ENCODE measurements around the gene ABCD1. TPM values are rescaled to one million over a fixed set of nuclear protein-coding genes. Genes with fewer than 3 reads are reported as not detected.

The ABCD1 gene
- total and polyA plus RNA-seq, 4 donors: 4.0 to 10.8 (median 7.6) TPM

- Histone ChIP-seq H3K9ac (ENCODE audit: low read depth in 1 of 2, low read length in 2 of 2) (no peak overlapping the region), H3K27ac (ENCODE audit: low read depth in 1 of 2, low read length in 2 of 2) (no peak overlapping the region), H3K36me3 (ENCODE audit: control insufficient read depth in 4 of 4, insufficient read depth in 3 of 4, low read depth in 1 of 4, low read length in 3 of 4) (no peaks in the 10 kb centered on the region), H3K4me1 (ENCODE audit: control insufficient read depth in 4 of 4, insufficient read depth in 4 of 4, low read length in 3 of 4) (peaks cover 0 to 7% (median 0%) of the 10 kb centered on the region in 4 donors), H3K4me3 (ENCODE audit: low read depth in 1 of 3, low read length in 3 of 3) (no peak overlapping the region), H3K27me3 (ENCODE audit: control insufficient read depth in 4 of 4, insufficient read depth in 4 of 4, low read length in 3 of 4) (no peaks in the 10 kb centered on the region), H3K9me3 (ENCODE audit: control insufficient read depth in 4 of 4, low read length in 3 of 4) (no peaks in the 10 kb centered on the region)
- DNase-seq (ENCODE audit: low spot score): no peak
- 84% methylated on average over 56 of the region's 56 CpGs for WGBS
- TF ChIP-seq FOXA2 (IDR thresholded peaks at IDR 0.05) (no peak), JUND (IDR thresholded peaks at IDR 0.05) (no peak), TAF1 (conservative IDR thresholded peaks at IDR 0.05) (no peak), FOXA1 (IDR thresholded peaks at IDR 0.05) (no peak), MAX (IDR thresholded peaks at IDR 0.05) (no peak), HNF4A (conservative IDR thresholded peaks at IDR 0.05) (no peak), ZBTB33 (IDR thresholded peaks at IDR 0.05) (no peak), REST (IDR thresholded peaks at IDR 0.05) (no peak), SP1 (IDR thresholded peaks at IDR 0.05) (no peak), YY1 (IDR thresholded peaks at IDR 0.05) (no peak), EGR1 (IDR thresholded peaks at IDR 0.05; ENCODE audit: low read depth in 2 of 2) (no peak), RXRA (IDR thresholded peaks at IDR 0.05) (no peak), ATF3 (IDR thresholded peaks at IDR 0.05) (no peak), HNF4G (IDR thresholded peaks at IDR 0.05) (no peak), CTCF (IDR thresholded peaks at IDR 0.05; ENCODE audit: low read depth, low read length, missing input control) (no peak), NR2F2 (IDR thresholded peaks at IDR 0.05) (no peak), RAD21 (IDR thresholded peaks at IDR 0.05) (no peak)
Observed at GRCh38 chrX:153766871-153767673, 42.4 kb downstream of the ABCD1 start.

All from liver (tissue), 9 donors.